HepG2 (cell line): ENCODE measurements around the gene YY1AP1. TPM values are rescaled to one million over a fixed set of nuclear protein-coding genes. Genes with fewer than 3 reads are reported as not detected.

Source experiments
- GABPB1 ChIP-seq: IDR thresholded peaks from 2 replicates; pipeline ENCODE4 v1.6.1; 2016; ENCODE audit warnings: mild to moderate bottlenecking, missing genetic modification reagents, moderate library complexity, missing compliant biosample characterization
- POGZ ChIP-seq: sonication (generic); formaldehyde crosslinking; IDR thresholded peaks from 2 replicates; pipeline ENCODE4 v1.4.0; 2020; ENCODE audit warnings: mild to moderate bottlenecking, missing genetic modification reagents
- PTBP1 ChIP-seq: fragments of 200-400 bp; formaldehyde crosslinking; IDR thresholded peaks from 2 replicates; pipeline ENCODE4 v1.6.1; 2018; ENCODE audit warnings: low read length, low read depth; ENCODE audit not compliant: poor library complexity, severe bottlenecking
- SNRNP70 ChIP-seq: fragments of 200-400 bp; formaldehyde crosslinking; IDR thresholded peaks from 2 replicates; pipeline ENCODE4 v1.6.1; 2017; ENCODE audit warnings: mild to moderate bottlenecking, low read depth, low read length, moderate library complexity
- THAP9 ChIP-seq: sonication (generic); formaldehyde crosslinking; IDR thresholded peaks from 2 replicates; pipeline ENCODE4; 2020; ENCODE audit warnings: missing genetic modification reagents, mild to moderate bottlenecking, borderline replicate concordance
- UBTF ChIP-seq: sonication (generic); formaldehyde crosslinking; IDR thresholded peaks from 2 replicates; pipeline ENCODE4 v1.4.0; 2020; ENCODE audit warnings: mild to moderate bottlenecking, missing genetic modification reagents
- YEATS2 ChIP-seq: sonication (generic); formaldehyde crosslinking; IDR thresholded peaks from 2 replicates; pipeline ENCODE4 v1.4.0; 2020; ENCODE audit warnings: missing genetic modification reagents, borderline replicate concordance
- ZBTB8A ChIP-seq: sonication (generic); formaldehyde crosslinking; IDR thresholded peaks from 2 replicates; pipeline ENCODE4 v1.4.0; 2020; ENCODE audit warnings: mild to moderate bottlenecking, low read depth, missing genetic modification reagents, borderline replicate concordance
- ZC3H13 ChIP-seq: sonication (generic); formaldehyde crosslinking; IDR thresholded peaks from 2 replicates; pipeline ENCODE4 v1.8.1; 2023; ENCODE audit warnings: mild to moderate bottlenecking, missing genetic modification reagents, moderate library complexity
- ZHX2 ChIP-seq, 2 experiments: sonication (generic) in 1 of 2; formaldehyde crosslinking in 1 of 2; IDR thresholded peaks; 2 replicates each; pipeline versions ENCODE4 v1.6.1 to v1.9.0; 2014 to 2022; ENCODE audit warnings: antibody characterized with exemption in 1 of 2, borderline replicate concordance in 1 of 2, inconsistent platforms in 1 of 2, low read depth in 1 of 2, missing genetic modification reagents in 1 of 2
- ZMYM2 ChIP-seq: sonication (generic); formaldehyde crosslinking; IDR thresholded peaks from 2 replicates; pipeline ENCODE4 v1.8.0; 2022; ENCODE audit warnings: mild to moderate bottlenecking, missing genetic modification reagents
- ZNF574 ChIP-seq: sonication (generic); formaldehyde crosslinking; IDR thresholded peaks from 2 replicates; pipeline ENCODE4 v1.4.0; 2020; ENCODE audit warnings: missing genetic modification reagents
- ZNF607 ChIP-seq: sonication (generic); formaldehyde crosslinking; IDR thresholded peaks from 2 replicates; pipeline ENCODE4 v1.5.1; 2020; ENCODE audit warnings: missing genetic modification reagents, mild to moderate bottlenecking, borderline replicate concordance
- polyA plus RNA-seq, 8 experiments: library from polyadenylated mRNA; depleted of rRNA in 3 of 8; stranded (reverse) in 7 of 8; unstranded in 1 of 8; fragments of >200 nt; fragmentation: Illumina TruSeq in 4 of 8; extraction: Trizol in 4 of 8; gene quantifications; 2 replicates each; pipeline versions ENCODE4 v1.2.1 to v1.2.3, GENCODE V29; 2011 to 2016; ENCODE audit warnings: low read depth in 4 of 8, missing spikeins in 1 of 8, mixed read lengths in 1 of 8; ENCODE audit not compliant: insufficient read depth in 1 of 8
- total RNA-seq, 5 experiments: library from RNA; depleted of rRNA; stranded (reverse); fragments of >200 nt; fragmentation: Illumina TruSeq; extraction: Trizol; gene quantifications; 2 replicates each; pipeline ENCODE4 v1.2.3, GENCODE V29; 2016; ENCODE audit warnings: low read depth in 1 of 5

The YY1AP1 gene
- total and polyA plus RNA-seq, 2 of the 13 experiments (the other 11 are each of a cell fraction or from before 2014, with no cell fraction given) = 28.5 to 69.4 TPM

- no peak for TF ChIP-seq ZBTB8A (CRISPR knock-in tag)
- no peak for TF ChIP-seq SNRNP70
- peak; percentile 45; the same call in 1 of the 2 replicates for TF ChIP-seq ZC3H13 (CRISPR knock-in tag)
- TF ChIP-seq YEATS2 = peak; percentile 59
- peak; percentile 78 for TF ChIP-seq ZNF574 (CRISPR knock-in tag)
- TF ChIP-seq ZMYM2 (CRISPR knock-in tag) = no peak
- peak; percentile 42; the same call in 1 of the 2 replicates for TF ChIP-seq UBTF (CRISPR knock-in tag)
- peak; percentile 45; the same call in 1 of the 2 replicates for TF ChIP-seq THAP9 (CRISPR knock-in tag)
- TF ChIP-seq GABPB1 = peak; percentile 69; the same call in 1 of the 2 replicates
- TF ChIP-seq PTBP1 = no peak
- no peak for TF ChIP-seq ZHX2 (IDR thresholded peaks at IDR 0.05; ENCODE audit: low read depth)
- no peak for TF ChIP-seq ZHX2 (CRISPR knock-in tag; IDR thresholded peaks at IDR 0.05; ENCODE audit: borderline replicate concordance)
- TF ChIP-seq ZNF607 = 0 out of 2 replicates have a peak, but pooled peaks have one; percentile 27
- TF ChIP-seq POGZ (CRISPR knock-in tag) = peak; percentile 69
Measured at GRCh38 chr1:155609515-155610256, 78.9 kb downstream of the YY1AP1 start, which contains the start of gene MSTO1 (continued).
